GM12878 (cell line): Measurements from ENCODE around the gene MCF2L2. TPM values are rescaled to one million over a fixed set of nuclear protein-coding genes. Genes with fewer than 3 reads are reported as not detected.

Source experiments
- ATAC-seq: fragments of 200-7000 bp; cut with Tn5 transposase; 3 replicates; pipeline ENCODE4 v1.9.1; 2020; ENCODE audit warnings: mild to moderate bottlenecking, moderate library complexity
- BruUV-seq: library from RNA; stranded (reverse); fragments of 400-500 nt; replicated peaks from 2 replicates; lab custom pipeline; 2021; lab: Mats Ljungman, UMichigan
- CTCF ChIA-PET: fragments of 300-600 bp; sonication (Branson Sonifier 250); formaldehyde crosslinking; extraction: SDS; loops from one replicate; lab custom pipeline; 2021; ENCODE audit warnings: inconsistent platforms; lab: Yijun Ruan, JAX
- POLR2A ChIA-PET: fragments of 350-600 bp; formaldehyde crosslinking; extraction: SDS; loops from one replicate; lab custom pipeline; 2021; ENCODE audit warnings: inconsistent platforms; lab: Charles Lee
- RAD21 ChIA-PET: fragments of 300-600 bp; sonication (Branson Sonifier 250); formaldehyde crosslinking; loops from one replicate; lab custom pipeline; 2023; ENCODE audit warnings: antibody characterized with exemption; ENCODE audit not compliant: unreplicated experiment; lab: Charles Lee
- SMC1A ChIA-PET: fragments of 300-600 bp; sonication (Branson Sonifier 250); formaldehyde crosslinking; loops from one replicate; lab custom pipeline; 2023; ENCODE audit not compliant: unreplicated experiment, uncharacterized antibody; lab: Charles Lee
- DNase-seq: peaks from one replicate; pipeline ENCODE4 v3.0.0-alpha.2; 2011; ENCODE audit warnings: low read depth, low spot score
- FAIRE-seq: peaks from 3 replicates; lab custom pipeline; 2011; peaks lifted over from hg19 to GRCh38; lab: Jason Lieb, UNC
- H2AFZ ChIP-seq: 2 replicates; pipeline ENCODE4 v1.6.0; 2011; ENCODE audit warnings: low read depth, low read length, control low read depth; ENCODE audit not compliant: control insufficient read depth
- H3K27ac ChIP-seq: 2 replicates; pipeline ENCODE4 v1.5.1; 2011; ENCODE audit warnings: control low read depth; ENCODE audit not compliant: control insufficient read depth, insufficient read depth
- H3K27me3 ChIP-seq, 2 experiments: replicated peaks in 1 of 2; 2 replicates each; pipeline versions ENCODE4 v1.6.0 to v1.6.1; 2011; ENCODE audit warnings: low read length in 1 of 2; ENCODE audit not compliant: control insufficient read depth in 2 of 2, insufficient read depth in 2 of 2
- H3K36me3 ChIP-seq, 2 experiments: 2 replicates each; pipeline ENCODE4 v1.5.1; 2011; ENCODE audit warnings: low read length in 1 of 2; ENCODE audit not compliant: control insufficient read depth in 2 of 2, insufficient read depth in 2 of 2
- H3K4me1 ChIP-seq: 2 replicates; pipeline ENCODE4 v1.6.1; 2011; ENCODE audit warnings: mild to moderate bottlenecking, low read length, moderate library complexity, mixed read lengths; ENCODE audit not compliant: control insufficient read depth, insufficient read depth
- H3K4me2 ChIP-seq: 2 replicates; pipeline ENCODE4 v1.6.0; 2011; ENCODE audit warnings: control low read depth; ENCODE audit not compliant: control insufficient read depth, insufficient read depth
- H3K4me3 ChIP-seq: fragments of 200-600 bp; sonication (generic); 2 replicates; pipeline ENCODE4 v1.5.1; 2016
- H3K79me2 ChIP-seq: 2 replicates; pipeline ENCODE4 v1.6.0; 2011; ENCODE audit warnings: low read length; ENCODE audit not compliant: control insufficient read depth, insufficient read depth
- H3K9ac ChIP-seq: 2 replicates; pipeline ENCODE4 v1.8.0; 2011; ENCODE audit warnings: low read length, control low read depth, mixed read lengths; ENCODE audit not compliant: control insufficient read depth, insufficient read depth
- H3K9me3 ChIP-seq: replicated peaks from 3 replicates; pipeline ENCODE4 v1.5.1; 2011; ENCODE audit warnings: mild to moderate bottlenecking, low read length; ENCODE audit not compliant: control insufficient read depth, insufficient read depth
- H4K20me1 ChIP-seq: 2 replicates; pipeline ENCODE4 v1.6.0; 2011; ENCODE audit not compliant: control insufficient read depth, insufficient read depth
- ETV6 ChIP-seq, 2 experiments: fragments of 450-650 bp in 1 of 2; IDR thresholded peaks in 1 of 2; conservative IDR thresholded peaks in 1 of 2; 2 replicates each; pipeline ENCODE4 v1.6.1; 2014; ENCODE audit warnings: antibody characterized with exemption in 1 of 2, borderline replicate concordance in 1 of 2, low read depth in 1 of 2, mild to moderate bottlenecking in 1 of 2, moderate library complexity in 1 of 2
- LARP7 ChIP-seq: fragments of 450-650 bp; IDR thresholded peaks from 2 replicates; pipeline ENCODE4 v1.6.1; 2017; ENCODE audit warnings: mild to moderate bottlenecking
- NFIC ChIP-seq: IDR thresholded peaks from 2 replicates; pipeline ENCODE4 v1.6.1; 2012; ENCODE audit warnings: low read depth, mild to moderate bottlenecking, inconsistent platforms, low read length, moderate library complexity
- NR2C2 ChIP-seq: IDR thresholded peaks from 2 replicates; pipeline ENCODE4 v1.6.1; 2011; ENCODE audit warnings: borderline replicate concordance, low read depth; ENCODE audit not compliant: control insufficient read depth, insufficient read length
- NR2F1 ChIP-seq: fragments of 450-650 bp; conservative IDR thresholded peaks from 2 replicates; pipeline ENCODE4 v1.6.1; 2017; ENCODE audit warnings: mild to moderate bottlenecking
- RBBP5 ChIP-seq: fragments of 200-600 bp; sonication (generic); conservative IDR thresholded peaks from 2 replicates; pipeline ENCODE4 v1.6.1; 2016
- SIN3A ChIP-seq: IDR thresholded peaks from 2 replicates; pipeline ENCODE4 v1.6.1; 2012; ENCODE audit warnings: low read depth, low read length, improper control_type of control experiment
- SIX5 ChIP-seq: IDR thresholded peaks from 2 replicates; pipeline ENCODE4 v1.6.1; 2011; ENCODE audit warnings: mild to moderate bottlenecking, low read depth, low read length, moderate library complexity; ENCODE audit not compliant: severe bottlenecking
- TCF7 ChIP-seq: IDR thresholded peaks from 2 replicates; pipeline ENCODE4 v1.6.1; 2014; ENCODE audit warnings: antibody characterized with exemption, borderline replicate concordance
- WGBS: methylation state at CpG from one replicate; pipeline ENCODE4 v1.1.6; 2016; ENCODE audit warnings: low lambda C conversion rate; ENCODE audit not compliant: insufficient replicate concordance, insufficient coverage; ENCODE audit errors: missing lambda C conversion rate; 5-methylcytosine and 5-hydroxymethylcytosine counted together
- in situ Hi-C: fragments of 300-500 bp; cut with MboI; formaldehyde crosslinking; loops from 9 replicates; pipeline ENCODE4 v1.14.3; 2018; ENCODE audit warnings: mixed read lengths
- intact Hi-C: fragments of 100-400 bp; cut with micrococcal nuclease; formaldehyde crosslinking; loops from one replicate; pipeline ENCODE4 v1.14.2; 2022; ENCODE audit not compliant: unreplicated experiment
- polyA plus RNA-seq, 11 experiments: library from polyadenylated mRNA; depleted of rRNA in 4 of 11; unstranded in 6 of 11; stranded (reverse) in 5 of 11; fragments of >200 nt; fragmentation: Nextera tagmentation in 4 of 11; fragmentation: Illumina TruSeq in 1 of 11; extraction: Ambion mirVana in 4 of 11; extraction: Trizol in 1 of 11; gene quantifications; 1 replicate in 1 of 11; 2 replicates in 10 of 11; pipeline versions ENCODE4 v1.2.1 to v1.2.3, GENCODE V29; 2011 to 2016; ENCODE audit warnings: inconsistent platforms in 2 of 11, missing spikeins in 2 of 11, low read depth in 1 of 11
- total RNA-seq, 4 experiments: library from RNA; depleted of rRNA in 3 of 4; stranded (reverse); fragments of >200 nt in 3 of 4; fragmentation: Illumina TruSeq in 1 of 4; extraction: Trizol in 1 of 4; gene quantifications; 2 replicates each; pipeline versions ENCODE4 v1.2.1 to v1.2.3, GENCODE V29; 2013 to 2021
- TF ChIP-seq, protein P1 (sequence below): fragments of 450-650 bp; IDR thresholded peaks from 2 replicates; pipeline ENCODE4 v1.6.1; 2017; ENCODE audit warnings: borderline replicate concordance
- TF ChIP-seq, protein P2 (sequence below): fragments of 450-650 bp; IDR thresholded peaks from 2 replicates; pipeline ENCODE4 v1.6.1; 2018; ENCODE audit warnings: borderline replicate concordance, mild to moderate bottlenecking; ENCODE audit not compliant: partially characterized antibody

Gene MCF2L2
- total and polyA plus RNA-seq, 10 of the 15 experiments (the other 5 are each of a cell fraction or from before 2014, with no cell fraction given) = 0.37 to 2.8 (median 1.4) TPM

DNA sequence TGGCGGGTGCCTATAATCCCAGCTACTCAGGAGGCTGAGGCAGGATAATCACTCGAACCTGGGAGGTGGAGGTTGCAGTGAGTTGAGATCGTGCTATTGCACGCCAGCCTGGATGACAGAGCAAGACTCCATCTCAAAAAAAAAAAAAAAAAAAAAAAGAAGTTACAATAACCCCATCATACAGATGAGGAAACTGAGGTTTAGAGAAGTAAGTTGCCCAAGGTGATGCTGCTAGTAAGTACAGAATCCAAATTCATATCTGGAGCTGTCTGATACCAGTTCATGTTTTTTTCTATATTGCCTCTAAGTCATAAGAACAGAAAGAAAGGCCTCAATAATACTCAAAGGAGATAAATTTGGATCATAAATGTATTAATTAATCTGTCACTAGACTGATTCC, 40.6 kb downstream of the MCF2L2 start (continued):
- TF ChIP-seq, protein P1, sequence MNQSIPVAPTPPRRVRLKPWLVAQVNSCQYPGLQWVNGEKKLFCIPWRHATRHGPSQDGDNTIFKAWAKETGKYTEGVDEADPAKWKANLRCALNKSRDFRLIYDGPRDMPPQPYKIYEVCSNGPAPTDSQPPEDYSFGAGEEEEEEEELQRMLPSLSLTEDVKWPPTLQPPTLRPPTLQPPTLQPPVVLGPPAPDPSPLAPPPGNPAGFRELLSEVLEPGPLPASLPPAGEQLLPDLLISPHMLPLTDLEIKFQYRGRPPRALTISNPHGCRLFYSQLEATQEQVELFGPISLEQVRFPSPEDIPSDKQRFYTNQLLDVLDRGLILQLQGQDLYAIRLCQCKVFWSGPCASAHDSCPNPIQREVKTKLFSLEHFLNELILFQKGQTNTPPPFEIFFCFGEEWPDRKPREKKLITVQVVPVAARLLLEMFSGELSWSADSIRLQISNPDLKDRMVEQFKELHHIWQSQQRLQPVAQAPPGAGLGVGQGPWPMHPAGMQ = no peak
- no peak for TF ChIP-seq NR2C2

DNA sequence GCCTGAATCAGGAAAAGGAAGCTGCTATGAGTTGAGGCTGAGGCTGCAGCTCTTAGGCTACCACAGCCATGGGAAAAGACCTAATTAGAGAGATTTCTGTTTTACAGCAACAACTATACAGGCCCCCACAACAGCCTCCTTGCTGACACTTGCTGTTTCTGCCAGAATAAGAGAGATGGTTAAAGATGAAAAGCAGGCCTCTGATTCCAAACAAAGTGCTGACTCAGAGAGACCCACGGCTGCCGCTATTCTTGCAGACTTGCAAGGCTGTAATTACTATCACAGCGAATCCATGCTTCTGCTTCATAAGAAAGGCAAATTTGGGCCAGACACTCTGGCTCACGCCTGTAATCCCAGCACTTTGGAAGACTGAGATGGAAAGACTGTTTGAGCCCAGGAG, 41.8 kb downstream of the MCF2L2 start:
- ChIA-PET RAD21 (interaction anchor here (7.2 to 7.6 kb wide), 2 partner anchors 202 to 263 kb away, joined by 136 to 256 read pairs; no protein-coding TSS in a partner anchor), POLR2A (no interaction called here), SMC1A (interaction anchor here (0.8 to 8.4 kb wide), 11 partner anchors 11 to 671 kb away, joined by 3 to 265 read pairs (median 4); no protein-coding TSS in a partner anchor), CTCF (interaction anchor here (0.7 to 9.2 kb wide), 13 partner anchors 10 to 672 kb away, joined by 3 to 400 read pairs (median 5); no protein-coding TSS in a partner anchor)
- H3K27me3 ChIP-seq = no peaks in the 10 kb centered on the region
- no peak for ATAC-seq
- no peak for FAIRE-seq
- H3K4me2 ChIP-seq = no peak overlapping the region
- no peak overlapping the region for H3K27ac ChIP-seq
- BruUV-seq = no TSS peak
- in situ Hi-C loops (loop anchor here (5.0 kb wide), 2 partner anchors 264 to 479 kb away; no protein-coding TSS in a partner anchor), intact Hi-C loops (loop anchor here (1.0 kb wide), 2 partner anchors 202 to 264 kb away; no protein-coding TSS in a partner anchor)
- no peak for DNase-seq
- no peaks in the 10 kb centered on the region for H3K36me3 ChIP-seq
- no peak overlapping the region for H2AFZ ChIP-seq
- WGBS = 48% methylated on average over 4 of the region's 4 CpGs
- TF ChIP-seq, protein P2, sequence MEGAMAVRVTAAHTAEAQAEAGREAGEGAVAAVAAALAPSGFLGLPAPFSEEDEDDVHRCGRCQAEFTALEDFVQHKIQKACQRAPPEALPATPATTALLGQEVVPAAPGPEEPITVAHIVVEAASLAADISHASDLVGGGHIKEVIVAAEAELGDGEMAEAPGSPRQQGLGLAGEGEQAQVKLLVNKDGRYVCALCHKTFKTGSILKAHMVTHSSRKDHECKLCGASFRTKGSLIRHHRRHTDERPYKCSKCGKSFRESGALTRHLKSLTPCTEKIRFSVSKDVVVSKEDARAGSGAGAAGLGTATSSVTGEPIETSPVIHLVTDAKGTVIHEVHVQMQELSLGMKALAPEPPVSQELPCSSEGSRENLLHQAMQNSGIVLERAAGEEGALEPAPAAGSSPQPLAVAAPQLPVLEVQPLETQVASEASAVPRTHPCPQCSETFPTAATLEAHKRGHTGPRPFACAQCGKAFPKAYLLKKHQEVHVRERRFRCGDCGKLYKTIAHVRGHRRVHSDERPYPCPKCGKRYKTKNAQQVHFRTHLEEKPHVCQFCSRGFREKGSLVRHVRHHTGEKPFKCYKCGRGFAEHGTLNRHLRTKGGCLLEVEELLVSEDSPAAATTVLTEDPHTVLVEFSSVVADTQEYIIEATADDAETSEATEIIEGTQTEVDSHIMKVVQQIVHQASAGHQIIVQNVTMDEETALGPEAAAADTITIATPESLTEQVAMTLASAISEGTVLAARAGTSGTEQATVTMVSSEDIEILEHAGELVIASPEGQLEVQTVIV = no peak
- TF ChIP-seq NFIC (no peak), NR2F1 (no peak), RBBP5 (no peak), ETV6 (conservative IDR thresholded peaks at IDR 0.05 in 1 of 2, IDR thresholded peaks at IDR 0.05 in 1 of 2; ENCODE audit: borderline replicate concordance in 1 of 2, low read depth in 1 of 2) (no peak), SIX5 (no peak), LARP7 (no peak), SIN3A (no peak), TCF7 (no peak)
- TF ChIP-seq, all 136 proteins: peak for 0
- no peak overlapping the region for H3K9ac ChIP-seq
- no peak overlapping the region for H3K4me3 ChIP-seq
- H3K79me2 ChIP-seq = no peaks in the 10 kb centered on the region
- no peaks in the 10 kb centered on the region for H3K9me3 ChIP-seq
- peaks cover 5% of the 10 kb centered on the region; the same call in 1 of the 2 replicates for H3K4me1 ChIP-seq
- no peaks in the 10 kb centered on the region for H4K20me1 ChIP-seq
